ENCODE results near the gene AHCYL1. TPM values are rescaled to one million over a fixed set of nuclear protein-coding genes. Genes with fewer than 3 reads are reported as not detected.

The AHCYL1 gene
- total and polyA plus RNA-seq, 8 donors: 31.0 to 76.3 (median 62.7) TPM

DNA sequence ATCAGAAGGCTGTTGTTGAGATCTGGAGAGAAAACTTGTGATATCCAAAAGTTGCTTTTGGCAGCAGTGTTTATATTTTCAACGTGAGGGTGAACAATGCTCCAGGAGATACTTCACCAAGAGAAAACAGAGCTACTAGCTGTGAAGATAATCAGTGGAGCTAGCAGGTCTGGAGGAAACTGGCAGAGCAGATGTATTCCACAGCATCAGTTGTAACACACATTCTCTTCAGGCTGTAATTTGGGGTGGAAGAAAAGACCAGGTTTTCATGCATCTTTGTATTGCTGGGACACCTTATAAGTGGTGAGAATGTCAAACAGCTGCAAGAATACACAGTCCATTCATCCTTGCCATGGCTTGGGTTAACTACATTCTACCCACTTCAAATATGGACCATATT lies 22.0 kb downstream of the AHCYL1 start:
- H3K4me1 ChIP-seq: peaks cover 37 to 72% (median 53%) of the 10 kb centered on the region in 4 donors
- no peak for DNase-seq
- no peak overlapping the region for H3K27ac ChIP-seq
- H3K36me3 ChIP-seq: peaks cover 19 to 32% (median 29%) of the 10 kb centered on the region in 4 donors
- no peak for TF ChIP-seq POLR2AphosphoS5 (IDR thresholded peaks at IDR 0.05)
- H3K4me3 ChIP-seq: no peak overlapping the region
- WGBS, 5 donors: 16 to 32% (median 21%) methylated on average over 1 of the region's 1 CpG
- H3K27me3 ChIP-seq: no peaks in the 10 kb centered on the region
- intact Hi-C loops (cut with DNase I; ENCODE audit: low total_unique reads): no loop called here
- H3K9me3 ChIP-seq: no peaks in the 10 kb centered on the region

- H3K27me3 ChIP-seq: no peaks in the 10 kb centered on the region
- H3K4me1 ChIP-seq: peaks cover 37 to 78% (median 55%) of the 10 kb centered on the region in 4 donors
- WGBS, 5 donors: 39 to 59% (median 45%) methylated on average over 4 of the region's 4 CpGs
- no peak for TF ChIP-seq POLR2AphosphoS5 (IDR thresholded peaks at IDR 0.05)
- TF ChIP-seq POLR2A (IDR thresholded peaks at IDR 0.05): no peak
- TF ChIP-seq, protein P1, sequence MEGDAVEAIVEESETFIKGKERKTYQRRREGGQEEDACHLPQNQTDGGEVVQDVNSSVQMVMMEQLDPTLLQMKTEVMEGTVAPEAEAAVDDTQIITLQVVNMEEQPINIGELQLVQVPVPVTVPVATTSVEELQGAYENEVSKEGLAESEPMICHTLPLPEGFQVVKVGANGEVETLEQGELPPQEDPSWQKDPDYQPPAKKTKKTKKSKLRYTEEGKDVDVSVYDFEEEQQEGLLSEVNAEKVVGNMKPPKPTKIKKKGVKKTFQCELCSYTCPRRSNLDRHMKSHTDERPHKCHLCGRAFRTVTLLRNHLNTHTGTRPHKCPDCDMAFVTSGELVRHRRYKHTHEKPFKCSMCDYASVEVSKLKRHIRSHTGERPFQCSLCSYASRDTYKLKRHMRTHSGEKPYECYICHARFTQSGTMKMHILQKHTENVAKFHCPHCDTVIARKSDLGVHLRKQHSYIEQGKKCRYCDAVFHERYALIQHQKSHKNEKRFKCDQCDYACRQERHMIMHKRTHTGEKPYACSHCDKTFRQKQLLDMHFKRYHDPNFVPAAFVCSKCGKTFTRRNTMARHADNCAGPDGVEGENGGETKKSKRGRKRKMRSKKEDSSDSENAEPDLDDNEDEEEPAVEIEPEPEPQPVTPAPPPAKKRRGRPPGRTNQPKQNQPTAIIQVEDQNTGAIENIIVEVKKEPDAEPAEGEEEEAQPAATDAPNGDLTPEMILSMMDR (IDR thresholded peaks at IDR 0.05): no peak
- no peak for TF ChIP-seq EP300 (IDR thresholded peaks at IDR 0.05)
- H3K9me3 ChIP-seq: no peaks in the 10 kb centered on the region
- peak in 1 of 2 donors; percentile 32 for DNase-seq
- peak overlapping the region in 2 of 5 donors; percentile 35 to 40 for H3K27ac ChIP-seq
- peaks cover 24 to 40% (median 36%) of the 10 kb centered on the region in 4 donors for H3K36me3 ChIP-seq
- intact Hi-C loops (cut with DNase I; ENCODE audit: low total_unique reads): no loop called here
- no peak overlapping the region for H3K4me3 ChIP-seq
These were observed 22.7 kb downstream of the AHCYL1 start for GRCh38 chr1:110007046-110007830.

GRCh38 chr1:110008971-110009565 lies 24.5 kb downstream of the AHCYL1 start:
- Histone ChIP-seq H3K27ac (no peak overlapping the region), H3K36me3 (peaks cover 39 to 58% (median 54%) of the 10 kb centered on the region in 4 donors), H3K27me3 (no peaks in the 10 kb centered on the region), H3K4me1 (peaks cover 29 to 62% (median 43%) of the 10 kb centered on the region in 4 donors), H3K4me3 (no peak overlapping the region), H3K9me3 (no peaks in the 10 kb centered on the region)
- intact Hi-C loops (cut with DNase I; ENCODE audit: low total_unique reads): no loop called here
- WGBS, 5 donors: 87 to 97% (median 93%) methylated on average over 7 of the region's 7 CpGs
- DNase-seq: no peak
- TF ChIP-seq POLR2AphosphoS5 (IDR thresholded peaks at IDR 0.05) (no peak), POLR2A (IDR thresholded peaks at IDR 0.05) (no peak)
- TF ChIP-seq, protein P1 (IDR thresholded peaks at IDR 0.05): no peak

DNA sequence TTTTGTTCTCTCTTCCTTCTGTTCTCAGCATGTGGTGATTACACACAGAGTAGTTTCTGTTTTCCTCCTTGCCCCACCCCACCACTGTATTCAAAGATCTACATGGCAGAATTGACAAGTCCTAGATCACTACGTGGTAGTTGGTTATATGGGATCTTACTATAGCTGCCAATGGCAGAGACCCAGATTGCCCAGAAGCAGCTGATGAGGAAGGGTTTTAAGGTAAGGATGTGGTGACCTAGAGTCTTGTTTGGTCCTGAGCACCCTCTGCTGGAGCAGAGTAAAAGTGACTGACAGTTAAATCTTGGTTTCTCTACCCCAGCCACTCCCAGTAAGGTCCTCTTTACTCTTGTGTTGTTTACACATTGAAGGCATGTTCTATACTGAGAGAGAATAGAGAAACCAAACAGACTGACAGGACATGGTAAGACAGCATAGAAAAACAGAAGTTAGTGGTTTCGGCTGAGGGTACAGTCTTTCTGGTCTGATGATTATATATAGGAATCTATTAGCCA lies 27.0 kb downstream of the AHCYL1 start:
- no peak overlapping the region for H3K4me3 ChIP-seq

More for the DNA sequence above, 27.0 kb downstream of the AHCYL1 start:
- Histone ChIP-seq H3K36me3 (peaks cover 62 to 83% (median 80%) of the 10 kb centered on the region in 4 donors), H3K9me3 (no peaks in the 10 kb centered on the region), H3K27ac (peak overlapping the region in 2 of 5 donors; percentile 35 to 50), H3K27me3 (no peaks in the 10 kb centered on the region), H3K4me1 (peaks cover 6 to 37% (median 21%) of the 10 kb centered on the region in 4 donors)
- TF ChIP-seq, protein P1 (IDR thresholded peaks at IDR 0.05): peak in 5 of 7 experiments; percentile 18 to 55 (median 36)
- TF ChIP-seq POLR2AphosphoS5 (IDR thresholded peaks at IDR 0.05): peak in 1 of 3 donors; percentile 32
- no peak for TF ChIP-seq EP300 (IDR thresholded peaks at IDR 0.05)
- TF ChIP-seq POLR2A (IDR thresholded peaks at IDR 0.05): no peak
- intact Hi-C loops (cut with DNase I; ENCODE audit: low total_unique reads): no loop called here
- 35 to 48% (median 43%) methylated on average over 2 of the region's 2 CpGs for WGBS, 5 donors
- DNase-seq: peak; percentile 33 to 80

All from stomach (tissue), 9 donors.